Skin of body (tissue), 2 donors: ENCODE measurements around the gene ADIPOR2. TPM values are rescaled to one million over a fixed set of nuclear protein-coding genes. Genes with fewer than 3 reads are reported as not detected.
"Not testable (repeated sequence)": the region's sequence is repeated elsewhere in the genome, so short reads cannot be mapped to it uniquely, and the experiment has no call there.

ENCODE experiments used
- DNase-seq: peaks from one replicate; lab custom pipeline; 2025; lab: John Stamatoyannopoulos, UW
- total RNA-seq: library from RNA; depleted of rRNA; stranded (reverse); fragments of >200 nt; gene quantifications from one replicate; pipeline ENCODE4 v1.2.3, GENCODE V29; 2014

The ADIPOR2 gene
- total RNA-seq, 1 donor from 2014 or later, result 68.0 TPM

GRCh38 chr12:1665366-1665765 is 25.5 kb upstream of the ADIPOR2 start:
- DNase-seq, result no peak

- no peak for DNase-seq
These were observed 24.7 kb upstream of the ADIPOR2 start for GRCh38 chr12:1666215-1666614.

DNA sequence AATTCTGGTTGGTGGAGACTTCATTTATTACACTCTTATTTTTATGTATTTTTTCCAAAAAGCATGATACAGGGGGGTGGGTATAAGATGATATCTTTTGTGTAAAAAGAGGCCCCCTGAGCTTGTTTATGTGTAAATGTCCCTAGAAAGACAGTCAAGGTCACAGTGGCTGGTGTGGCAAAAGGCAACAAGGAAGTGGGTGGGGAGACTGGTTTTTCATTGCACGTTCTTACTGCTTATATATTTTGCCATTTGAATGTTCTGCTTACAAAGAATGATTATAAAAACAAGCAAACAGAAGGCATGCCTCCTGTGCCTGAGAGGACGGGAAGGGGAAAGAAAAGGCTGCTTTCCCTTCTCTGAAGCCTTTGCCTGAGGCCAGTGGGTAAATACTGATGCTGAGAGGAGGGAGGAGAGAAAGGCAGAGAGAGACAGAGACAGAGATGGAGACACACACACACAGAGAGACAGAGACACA is 24.1 kb upstream of the ADIPOR2 start:
- no peak for DNase-seq

GRCh38 chr12:1668833-1669543 is 21.9 kb upstream of the ADIPOR2 start:
- no peak for DNase-seq

DNA sequence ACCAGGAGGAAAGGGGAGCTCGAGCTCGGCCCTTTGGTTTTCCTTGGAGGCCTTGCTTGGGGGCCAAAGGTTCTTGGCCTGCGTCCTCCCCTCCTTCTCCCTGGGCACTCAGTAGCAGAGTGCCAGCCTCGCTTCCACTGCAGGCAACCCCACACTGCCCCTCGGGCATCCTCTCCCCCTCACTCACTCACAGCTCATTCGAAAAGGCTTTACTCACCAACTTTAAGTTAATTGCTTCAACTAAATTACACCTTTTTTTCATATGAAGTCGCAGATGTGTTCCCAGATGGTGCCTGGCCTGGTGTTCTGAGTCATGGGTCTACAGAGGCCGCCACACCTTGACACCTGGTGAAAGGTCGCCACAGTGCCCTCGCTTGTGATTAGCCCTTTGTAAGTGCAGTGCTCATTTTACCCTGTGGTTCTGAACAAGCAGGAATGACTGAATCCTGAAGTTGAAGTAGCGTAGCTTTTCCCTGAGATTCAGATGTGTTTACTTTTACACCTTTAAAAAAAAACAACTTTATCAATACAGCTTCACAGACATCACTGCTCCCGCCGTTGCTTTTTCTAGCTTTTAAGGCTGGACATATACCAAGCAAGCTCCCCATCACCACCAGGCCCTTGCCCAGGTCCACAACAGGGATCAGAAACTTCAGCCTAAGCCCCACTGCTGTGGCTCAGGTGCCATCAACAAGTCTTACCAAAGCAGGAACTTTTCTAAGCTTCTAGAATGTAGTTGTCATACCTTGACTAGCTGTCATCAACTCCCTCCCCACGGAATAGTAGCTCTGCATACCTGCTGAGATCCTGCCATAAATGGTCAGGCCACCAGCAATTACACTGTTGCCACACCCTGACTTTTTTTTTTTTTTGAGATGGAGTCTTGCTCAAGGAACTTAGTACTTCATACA is 20.3 kb upstream of the ADIPOR2 start:
- DNase-seq, result no peak

DNA sequence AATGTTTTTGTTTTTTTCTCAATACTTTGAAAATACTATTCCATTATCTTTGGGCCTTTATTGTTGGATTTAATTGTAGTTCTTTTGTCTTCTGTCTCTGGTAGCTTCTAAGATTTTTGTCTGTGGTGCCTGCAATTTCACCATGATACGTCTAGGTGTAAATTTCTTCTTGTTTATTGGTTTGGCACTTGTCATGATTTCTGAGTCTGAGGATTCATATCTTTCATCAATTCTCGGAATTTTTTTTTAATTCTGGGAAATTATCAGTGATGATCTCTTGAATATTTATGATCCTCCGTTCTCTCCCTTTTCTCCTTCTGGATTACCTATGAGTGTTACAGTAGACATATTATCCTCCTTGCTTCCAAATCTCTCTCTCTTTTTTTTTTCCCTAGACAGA is 14.8 kb upstream of the ADIPOR2 start:
- DNase-seq, result no peak

- DNase-seq, result no peak
These were observed 9.9 kb upstream of the ADIPOR2 start for GRCh38 chr12:1680804-1681492.

DNA sequence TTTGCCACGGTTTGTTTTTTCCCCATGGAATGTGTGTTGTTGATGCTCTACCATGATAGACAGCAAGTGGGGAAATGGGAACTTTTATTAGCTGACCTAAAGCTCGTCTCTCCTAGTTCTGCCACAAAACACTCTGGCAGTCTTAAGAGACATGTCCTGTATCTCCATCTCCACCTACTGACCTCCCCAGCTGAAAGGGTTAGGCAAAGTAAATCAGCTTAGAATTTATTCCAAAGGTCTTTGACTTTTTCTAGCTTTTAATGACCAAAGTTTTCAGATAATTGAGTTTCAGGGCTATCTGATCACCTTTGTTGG is 9.4 kb upstream of the ADIPOR2 start:
- DNase-seq, result no peak

DNA sequence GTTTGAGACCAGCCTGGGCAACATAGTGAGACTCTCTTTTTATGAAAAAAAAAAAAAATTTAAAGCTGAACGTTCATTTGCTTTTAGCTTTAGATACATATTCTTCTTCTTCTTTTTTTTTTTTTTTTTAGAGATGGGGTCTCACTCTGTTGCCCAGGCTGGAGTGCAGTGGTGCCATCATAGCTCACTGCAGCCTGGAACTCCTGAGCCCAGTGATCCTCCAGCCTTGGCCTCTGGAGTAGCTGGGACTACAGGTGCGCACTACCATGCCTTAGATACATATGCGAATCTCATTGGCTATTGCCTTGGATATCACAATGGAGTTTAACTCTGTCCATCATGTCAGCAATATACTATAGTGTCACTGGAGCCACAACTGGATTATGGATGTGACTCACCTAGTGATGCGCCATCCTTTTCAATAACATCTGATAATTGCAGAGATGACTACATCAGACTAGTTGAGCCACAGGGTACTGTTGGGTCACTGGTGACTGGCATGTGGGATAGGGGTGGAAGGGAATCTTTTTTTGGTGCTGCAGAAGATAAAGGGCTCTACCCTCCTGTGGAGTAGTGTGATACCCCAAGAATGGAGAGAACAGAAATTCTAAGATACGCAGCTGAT is 2.7 kb upstream of the ADIPOR2 start:
- DNase-seq, result no peak

GRCh38 chr12:1691123-1692007 is 495 bp downstream of the ADIPOR2 start:
- DNase-seq, result no peak

- no peak for DNase-seq
These were observed 1.4 kb downstream of the ADIPOR2 start for GRCh38 chr12:1692226-1692625.

GRCh38 chr12:1692895-1693610 is 2.2 kb downstream of the ADIPOR2 start:
- no peak for DNase-seq

DNA sequence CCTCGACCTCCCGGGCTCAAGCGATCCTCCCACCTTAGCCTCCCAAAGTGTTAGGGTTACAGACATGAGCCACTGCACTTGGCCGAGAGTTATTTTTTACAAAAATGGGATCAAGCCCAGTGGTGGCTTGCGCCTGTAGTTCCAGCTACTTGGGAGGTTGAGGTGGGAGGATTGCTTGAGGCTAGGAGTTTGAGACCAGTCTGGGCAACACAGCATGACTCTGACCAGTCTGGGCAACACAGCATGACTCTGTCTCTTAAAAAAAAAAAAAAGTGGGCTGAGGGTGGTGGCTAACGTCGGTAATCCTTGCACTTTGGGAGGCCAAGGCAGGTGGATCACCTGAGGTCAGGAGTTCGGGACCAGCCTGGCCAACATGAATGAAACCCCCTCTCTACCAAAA is 4.2 kb downstream of the ADIPOR2 start:
- DNase-seq, result not testable (repeated sequence)

DNA sequence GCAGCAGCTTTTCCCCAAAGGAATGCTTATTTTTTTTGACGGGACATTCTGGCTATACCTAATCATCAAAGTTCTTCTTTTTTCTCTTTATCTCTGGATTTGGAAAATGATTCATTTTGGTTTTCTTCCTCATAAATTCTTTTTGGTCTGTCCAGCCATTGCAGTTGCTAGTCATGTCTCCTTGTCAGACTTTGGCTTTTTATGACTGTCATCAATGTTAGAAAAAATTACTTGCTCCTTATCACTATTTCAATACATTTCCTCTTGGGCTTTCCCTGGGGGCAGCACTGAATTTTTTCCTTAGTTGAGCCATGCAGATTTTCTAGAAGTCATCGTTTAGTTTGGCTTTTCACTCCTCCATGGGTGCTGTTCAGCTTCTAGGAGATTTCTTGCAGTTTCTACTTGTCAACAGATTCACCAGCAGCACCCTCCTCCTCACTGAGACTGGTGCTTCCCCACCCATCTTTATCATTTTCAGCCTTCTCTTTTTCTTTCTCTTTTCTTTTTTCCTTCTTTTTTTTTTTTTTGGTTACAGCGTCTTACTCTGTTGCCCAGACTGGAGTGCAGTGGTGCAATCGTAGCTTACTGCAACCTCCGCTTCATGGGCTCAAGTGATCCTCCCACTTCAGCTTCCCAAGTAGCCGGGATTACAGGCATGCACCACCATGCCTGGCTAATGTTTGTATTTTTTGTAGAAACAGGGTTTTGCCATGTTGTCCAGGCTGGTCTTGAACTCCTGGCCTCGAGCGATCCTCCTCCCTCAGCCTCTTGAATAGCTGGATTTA is 5.2 kb downstream of the ADIPOR2 start:
- DNase-seq, result no peak

- DNase-seq, result no peak
These were observed 5.9 kb downstream of the ADIPOR2 start for GRCh38 chr12:1696800-1697199.

- no peak for DNase-seq
These were observed 6.4 kb downstream of the ADIPOR2 start for GRCh38 chr12:1697271-1697670.

DNA sequence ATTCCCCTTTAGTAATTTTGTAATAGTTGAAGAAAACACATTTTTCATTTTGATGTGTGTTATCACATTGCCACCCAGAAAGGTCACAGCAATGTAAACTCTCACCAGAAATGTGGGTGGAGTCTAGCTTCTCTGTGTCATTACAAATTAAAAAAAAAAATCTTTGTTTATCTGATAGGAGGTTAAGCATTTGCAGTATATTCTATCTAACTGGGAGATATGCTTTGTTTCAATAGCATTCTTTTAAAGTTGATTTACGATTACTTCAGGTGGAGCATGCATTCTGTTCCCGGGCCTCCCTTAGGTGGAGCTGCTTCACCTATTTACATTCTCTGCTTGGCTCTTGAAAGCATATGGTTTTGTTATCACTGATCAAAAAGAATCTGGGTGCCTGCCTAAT is 7.8 kb downstream of the ADIPOR2 start:
- no peak for DNase-seq

- DNase-seq, result no peak
These were observed 11.8 kb downstream of the ADIPOR2 start for GRCh38 chr12:1702713-1703112.
